Loucy (cell line): ENCODE measurements around the gene MOB1B.

Experiments used
- H2AFZ ChIP-seq: fragments of 200-600 bp; sonication (generic); 2 replicates; pipeline ENCODE4 v1.6.0; 2016; ENCODE audit warnings: antibody characterized with exemption, mild to moderate bottlenecking, low read length, moderate library complexity
- H3F3A ChIP-seq: fragments of 200-600 bp; 2 replicates; pipeline ENCODE4 v1.6.0; 2016; ENCODE audit warnings: antibody characterized with exemption, low read depth, mild to moderate bottlenecking
- H3K27me3 ChIP-seq: fragments of 200-600 bp; sonication (generic); 2 replicates; pipeline ENCODE4 v1.6.1; 2014; ENCODE audit warnings: low read length, mild to moderate bottlenecking; ENCODE audit not compliant: insufficient read depth, poor library complexity, severe bottlenecking
- H3K36me3 ChIP-seq: fragments of 200-600 bp; sonication (generic); 2 replicates; pipeline ENCODE4 v1.6.1; 2016; ENCODE audit warnings: low read length; ENCODE audit not compliant: insufficient read depth
- H3K4me1 ChIP-seq: fragments of 200-600 bp; sonication (generic); 2 replicates; pipeline ENCODE4 v1.5.1; 2014; ENCODE audit warnings: low read length, mild to moderate bottlenecking; ENCODE audit not compliant: insufficient read depth, poor library complexity, severe bottlenecking
- H3K4me2 ChIP-seq: fragments of 200-600 bp; sonication (generic); 2 replicates; pipeline ENCODE4 v1.6.0; 2014; ENCODE audit warnings: antibody characterized with exemption, low read length, low read depth, mild to moderate bottlenecking; ENCODE audit not compliant: poor library complexity, severe bottlenecking
- H3K4me3 ChIP-seq: fragments of 200-600 bp; sonication (generic); 2 replicates; pipeline ENCODE4 v1.5.1; 2014; ENCODE audit warnings: low read length, mild to moderate bottlenecking, mixed read lengths; ENCODE audit not compliant: poor library complexity, severe bottlenecking
- H3K79me2 ChIP-seq: fragments of 200-600 bp; sonication (generic); 2 replicates; pipeline ENCODE4 v1.6.1; 2014; ENCODE audit warnings: low read length; ENCODE audit not compliant: insufficient read depth
- H3K9ac ChIP-seq: fragments of 200-600 bp; sonication (generic); 2 replicates; pipeline ENCODE4 v1.6.0; 2014; ENCODE audit warnings: mild to moderate bottlenecking, low read depth, low read length, moderate library complexity; ENCODE audit not compliant: poor library complexity, severe bottlenecking
- H3K9me2 ChIP-seq: fragments of 200-600 bp; sonication (generic); replicated peaks from 2 replicates; pipeline ENCODE4 v1.6.1; 2016; ENCODE audit warnings: low read depth, low read length, mixed read lengths
- H3K9me3 ChIP-seq: fragments of 200-600 bp; sonication (generic); 2 replicates; pipeline ENCODE4 v1.6.1; 2014; ENCODE audit warnings: mild to moderate bottlenecking, antibody characterized with exemption, low read length, low read depth; ENCODE audit not compliant: insufficient read depth
- H4K20me1 ChIP-seq: fragments of 200-600 bp; sonication (generic); 2 replicates; pipeline ENCODE4 v1.6.0; 2014; ENCODE audit warnings: antibody characterized with exemption, low read length, mild to moderate bottlenecking; ENCODE audit not compliant: insufficient read depth, poor library complexity, severe bottlenecking
- CTCF ChIP-seq: fragments of 200-600 bp; sonication (generic); conservative IDR thresholded peaks from 2 replicates; pipeline ENCODE4 v1.5.1; 2014; ENCODE audit warnings: mild to moderate bottlenecking, antibody characterized with exemption, low read length
- EZH2phosphoT487 ChIP-seq: fragments of 200-600 bp; IDR thresholded peaks from 2 replicates; pipeline ENCODE4 v1.6.1; 2018; ENCODE audit warnings: antibody characterized with exemption, mild to moderate bottlenecking, moderate library complexity, borderline replicate concordance

MOB1B gene

GRCh38 chr4:70925418-70925817 is 23.2 kb downstream of the MOB1B start:
- Histone ChIP-seq H2AFZ (no peak overlapping the region), H3K27me3 (no peaks in the 10 kb centered on the region), H3K4me3 (no peak overlapping the region), H3K36me3 (peaks cover 2% of the 10 kb centered on the region; the same call in 1 of the 2 replicates), H3K4me2 (no peak overlapping the region), H3F3A (no peaks in the 10 kb centered on the region), H3K9me3 (peaks cover 4% of the 10 kb centered on the region; the same call in 1 of the 2 replicates), H3K4me1 (no peaks in the 10 kb centered on the region), H3K9me2 (no peaks in the 10 kb centered on the region), H3K79me2 (peaks cover 82% of the 10 kb centered on the region), H3K9ac (no peak overlapping the region), H4K20me1 (peaks cover 6% of the 10 kb centered on the region)
- TF ChIP-seq CTCF = 0 out of 2 replicates have a peak, but pooled peaks have one; percentile 16
- TF ChIP-seq EZH2phosphoT487 = no peak

GRCh38 chr4:70925899-70926635 is 23.9 kb downstream of the MOB1B start:
- Histone ChIP-seq H3K79me2 (peaks cover 81% of the 10 kb centered on the region), H4K20me1 (peaks cover 6% of the 10 kb centered on the region), H3F3A (no peaks in the 10 kb centered on the region), H3K4me1 (no peaks in the 10 kb centered on the region), H3K9ac (no peak overlapping the region), H3K9me3 (no peaks in the 10 kb centered on the region), H2AFZ (no peak overlapping the region), H3K4me2 (no peak overlapping the region), H3K36me3 (peaks cover 3% of the 10 kb centered on the region; the same call in 1 of the 2 replicates), H3K27me3 (no peaks in the 10 kb centered on the region), H3K4me3 (no peak overlapping the region), H3K9me2 (no peaks in the 10 kb centered on the region)
- TF ChIP-seq CTCF (no peak), EZH2phosphoT487 (no peak)

GRCh38 chr4:70927502-70928137 is 25.5 kb downstream of the MOB1B start:
- Histone ChIP-seq H3K36me3 (peaks cover 3% of the 10 kb centered on the region; the same call in 1 of the 2 replicates), H2AFZ (no peak overlapping the region), H3K4me3 (no peak overlapping the region), H3K9me3 (no peaks in the 10 kb centered on the region), H3K27me3 (no peaks in the 10 kb centered on the region), H3K4me2 (no peak overlapping the region), H4K20me1 (peaks cover 6% of the 10 kb centered on the region), H3K9me2 (no peaks in the 10 kb centered on the region), H3K9ac (no peak overlapping the region), H3K79me2 (peaks cover 85% of the 10 kb centered on the region), H3K4me1 (no peaks in the 10 kb centered on the region), H3F3A (no peaks in the 10 kb centered on the region)
- TF ChIP-seq CTCF = no peak
- TF ChIP-seq EZH2phosphoT487 = no peak
